Left cardiac atrium (tissue), 4 donors: ENCODE data around the gene RAD51B. TPM values are rescaled to one million over a fixed set of nuclear protein-coding genes. Genes with fewer than 3 reads are reported as not detected.

Source experiments
- ATAC-seq, 2 donors: fragments of 200-7000 bp; cut with Tn5 transposase; one replicate each; pipeline ENCODE4 v1.9.1; 2020; ENCODE audit warnings: mild to moderate bottlenecking in 2 of 2, moderate library complexity in 2 of 2
- DNase-seq: peaks from one replicate; pipeline ENCODE4 v3.0.0-alpha.2; 2020
- intact Hi-C, 2 donors: fragments of 100-400 bp; cut with DNase I; formaldehyde crosslinking; loops; one replicate each; pipeline versions ENCODE4 v1.14.1 to v1.15.1; 2022 to 2023
- total RNA-seq, 2 donors: library from RNA; stranded (reverse); fragmentation: NEBNext Ultra II Directional; extraction: Animal tissue kit (Norgen Biotek cat#: 25700); gene quantifications; one replicate each; pipeline ENCODE4 v1.2.1, GENCODE V29; 2021
- donor health status: DM: no; HTN: yes; CAD: no.
- donor health status: DM: no; HTN: yes; CAD: no; lungs with severe emphysema.
- donor health status: DM: yes; HTN: yes; CAD: no.
- donor health status: Dilated cardiomyopathy.

Gene RAD51B
- total RNA-seq, 2 donors from 2014 or later = 4.4 to 6.6 TPM

DNA sequence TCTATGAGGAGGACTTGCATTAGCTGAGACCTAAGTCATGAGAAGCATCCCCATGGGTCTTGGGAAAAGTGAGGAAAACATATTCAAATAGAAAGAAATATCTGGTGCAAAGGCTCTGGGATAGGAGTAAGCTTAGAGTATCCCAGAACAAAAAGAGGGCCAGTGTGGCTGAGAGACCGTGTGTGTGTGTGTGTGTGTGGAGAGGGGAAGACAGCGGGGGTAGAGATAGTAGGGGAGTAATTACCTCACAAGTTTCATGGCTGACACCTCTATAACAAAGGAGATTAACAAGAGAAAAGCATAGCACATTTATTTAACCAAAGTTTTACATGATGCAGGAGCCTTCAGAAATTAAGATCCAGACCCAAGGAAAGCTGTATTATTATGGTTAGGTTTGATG is 440.5 kb downstream of the RAD51B start:
- DNase-seq = no peak
- ATAC-seq = no peak
- intact Hi-C loops = no loop called here

DNA sequence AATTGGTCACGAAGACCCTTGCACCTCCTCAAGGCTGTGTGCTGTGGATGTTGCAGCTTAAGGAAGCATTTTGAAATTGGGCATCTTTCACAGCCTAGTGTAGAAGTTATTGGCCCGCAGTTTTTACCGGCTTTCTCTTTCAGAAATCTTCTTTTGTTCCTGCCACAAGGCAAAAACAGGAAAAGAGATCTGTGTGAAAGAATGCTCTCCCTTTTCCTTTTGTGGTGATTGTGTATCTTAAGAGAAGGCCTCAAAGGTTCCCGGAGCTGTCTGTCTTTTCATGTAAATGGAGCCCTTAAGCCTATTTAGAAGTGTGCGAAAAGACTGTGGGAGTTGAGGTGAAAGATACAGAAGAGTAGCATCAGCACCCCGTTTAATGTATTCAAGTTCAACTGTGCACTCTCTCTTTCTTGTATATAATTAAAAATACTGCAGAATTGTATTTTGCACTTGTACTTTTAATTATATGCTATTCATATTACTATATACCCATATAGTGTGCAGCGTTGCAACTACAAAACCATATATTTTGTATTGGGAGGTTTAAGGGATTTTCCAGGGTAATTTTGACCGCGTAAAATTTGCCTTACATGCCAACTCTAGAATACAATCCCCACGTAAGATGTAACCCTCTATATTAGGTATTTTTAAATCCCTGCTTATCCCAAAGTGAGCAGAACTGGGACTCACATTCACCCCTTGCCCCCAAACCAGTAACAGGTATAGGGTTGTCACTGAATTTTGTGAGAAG is 441.7 kb downstream of the RAD51B start:
- intact Hi-C loops = no loop called here
- no peak for DNase-seq

DNA sequence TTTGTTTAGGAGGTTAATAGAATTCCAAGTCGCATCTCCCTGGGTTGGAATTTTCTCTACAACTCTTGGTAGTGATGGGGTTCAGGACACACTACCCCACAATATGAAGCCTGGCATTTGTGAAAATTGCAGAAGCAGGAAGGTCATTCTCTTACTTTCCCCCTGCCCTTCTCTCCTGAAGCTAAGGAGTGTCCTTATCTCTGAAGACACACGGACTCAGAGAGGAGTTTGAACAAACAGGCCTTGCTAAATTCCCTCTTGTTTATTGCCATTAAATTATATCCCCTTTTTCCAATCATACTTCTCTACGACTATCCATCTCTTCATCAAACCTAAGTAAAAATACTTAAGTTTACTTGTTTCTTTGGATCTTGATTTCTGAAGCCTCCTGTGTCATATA is 443.0 kb downstream of the RAD51B start:
- DNase-seq (no peak), ATAC-seq (no peak)
- intact Hi-C loops = no loop called here

More for the DNA sequence above, 441.7 kb downstream of the RAD51B start:
- no peak for ATAC-seq

DNA sequence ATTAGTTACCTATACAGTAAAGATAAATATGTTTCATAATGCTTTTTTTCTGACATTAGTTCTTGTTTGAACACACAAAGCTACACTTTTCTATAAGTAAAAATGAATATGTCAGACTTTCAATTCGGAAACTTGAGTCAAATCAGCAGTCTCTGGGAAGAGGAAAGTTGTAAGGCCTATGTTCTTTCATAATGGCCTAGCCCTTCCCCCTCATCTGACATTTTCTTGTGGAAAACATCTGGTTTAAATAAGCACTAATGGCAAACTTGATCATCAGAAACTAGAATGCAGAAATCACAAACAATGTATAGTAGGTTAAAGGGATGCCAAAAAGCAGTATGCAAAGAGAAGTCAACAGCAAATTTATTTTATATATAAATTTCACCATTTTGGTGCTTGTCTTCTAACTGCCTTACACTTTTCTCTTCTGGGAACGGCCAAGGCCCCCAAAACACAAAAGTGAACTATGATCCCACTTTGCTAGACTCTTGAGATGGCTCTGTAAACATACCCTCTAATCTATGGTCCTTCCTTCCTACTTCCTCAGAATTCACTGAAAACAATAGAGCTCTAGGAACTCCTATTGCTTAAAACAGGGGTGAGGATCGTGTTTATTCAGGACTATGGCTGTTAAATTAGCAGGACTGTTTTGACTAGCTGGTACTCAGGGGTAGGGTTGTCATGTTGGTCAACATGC is 444.1 kb downstream of the RAD51B start:
- no peak for DNase-seq
- intact Hi-C loops = no loop called here
- ATAC-seq = no peak

DNA sequence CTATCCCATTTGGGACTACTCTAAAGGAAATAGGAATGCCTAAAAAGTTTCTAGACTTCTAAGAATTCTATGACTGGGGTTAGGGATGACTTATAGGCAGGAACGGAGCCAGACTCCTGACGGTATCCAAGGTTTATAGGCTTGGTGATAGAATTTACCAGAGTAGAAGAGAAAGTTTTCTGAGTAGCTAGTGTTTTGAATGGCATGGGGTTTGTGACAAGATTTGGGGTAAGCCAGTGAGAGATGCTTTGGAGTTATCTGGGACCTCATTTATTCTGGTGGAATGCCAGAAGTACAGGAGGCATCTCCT is 444.6 kb downstream of the RAD51B start:
- intact Hi-C loops = no loop called here

DNA sequence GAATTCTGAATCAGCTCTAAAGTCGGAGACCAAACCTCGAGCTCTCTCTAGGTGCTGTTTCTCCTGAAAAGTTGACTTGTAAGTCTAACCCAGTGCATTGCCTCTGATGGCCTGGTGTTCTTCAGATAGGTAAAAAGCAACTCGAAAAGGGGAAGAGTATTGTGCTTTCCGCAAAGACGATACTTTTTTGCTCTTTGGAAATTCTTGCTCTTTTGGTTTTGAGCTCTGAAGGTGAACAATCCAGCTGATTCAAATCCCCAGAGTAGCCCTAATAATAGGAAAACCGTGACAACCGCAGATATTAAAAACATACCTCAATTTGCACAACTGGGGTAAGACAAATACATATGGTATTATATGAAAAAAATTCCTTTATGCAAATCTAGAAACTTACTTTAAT is 447.4 kb downstream of the RAD51B start:
- ATAC-seq (no peak), DNase-seq (no peak)
- intact Hi-C loops = no loop called here

More for the DNA sequence above, 444.6 kb downstream of the RAD51B start:
- ATAC-seq = no peak
- no peak for DNase-seq

DNA sequence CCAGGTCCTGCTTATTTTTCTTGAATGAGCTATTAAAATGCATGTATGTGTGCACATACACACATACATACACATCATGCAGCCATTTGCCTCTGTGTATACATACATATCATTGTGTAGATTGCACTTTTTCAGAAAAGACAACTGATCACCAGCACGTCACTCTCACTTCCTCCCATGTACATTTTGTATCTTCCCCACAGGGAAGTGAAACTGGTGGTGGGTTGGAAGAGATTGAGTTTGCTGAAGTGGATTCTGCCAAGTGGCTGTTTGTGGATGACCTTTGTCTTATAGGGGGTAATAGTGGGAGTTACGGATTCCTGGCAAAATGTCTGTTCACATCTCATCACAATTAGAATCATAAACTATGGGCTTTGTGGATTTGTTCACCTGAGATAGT is 448.6 kb downstream of the RAD51B start:
- ATAC-seq (peak; percentile 51 to 64), DNase-seq (no peak)
- intact Hi-C loops = no loop called here

DNA sequence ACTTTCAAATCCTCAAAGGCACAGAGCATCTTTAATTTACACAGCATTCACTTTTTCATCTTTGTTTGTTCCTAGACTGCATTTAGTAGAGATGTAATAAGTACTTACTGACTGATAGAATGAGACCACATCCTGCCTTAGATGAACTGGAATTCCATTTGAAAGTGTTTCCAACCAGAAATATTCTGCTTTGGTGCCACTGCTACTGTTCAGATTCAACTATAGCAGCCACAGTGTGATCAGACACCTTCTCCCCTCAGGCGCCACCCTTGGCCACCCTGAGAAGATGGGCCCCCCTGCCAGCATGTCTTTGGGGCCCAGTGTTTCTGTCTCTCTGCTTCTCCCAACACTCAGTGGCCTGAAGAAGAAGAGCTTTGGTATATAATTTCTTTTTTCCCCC is 449.1 kb downstream of the RAD51B start:
- intact Hi-C loops = no loop called here
- ATAC-seq (no peak), DNase-seq (no peak)

DNA sequence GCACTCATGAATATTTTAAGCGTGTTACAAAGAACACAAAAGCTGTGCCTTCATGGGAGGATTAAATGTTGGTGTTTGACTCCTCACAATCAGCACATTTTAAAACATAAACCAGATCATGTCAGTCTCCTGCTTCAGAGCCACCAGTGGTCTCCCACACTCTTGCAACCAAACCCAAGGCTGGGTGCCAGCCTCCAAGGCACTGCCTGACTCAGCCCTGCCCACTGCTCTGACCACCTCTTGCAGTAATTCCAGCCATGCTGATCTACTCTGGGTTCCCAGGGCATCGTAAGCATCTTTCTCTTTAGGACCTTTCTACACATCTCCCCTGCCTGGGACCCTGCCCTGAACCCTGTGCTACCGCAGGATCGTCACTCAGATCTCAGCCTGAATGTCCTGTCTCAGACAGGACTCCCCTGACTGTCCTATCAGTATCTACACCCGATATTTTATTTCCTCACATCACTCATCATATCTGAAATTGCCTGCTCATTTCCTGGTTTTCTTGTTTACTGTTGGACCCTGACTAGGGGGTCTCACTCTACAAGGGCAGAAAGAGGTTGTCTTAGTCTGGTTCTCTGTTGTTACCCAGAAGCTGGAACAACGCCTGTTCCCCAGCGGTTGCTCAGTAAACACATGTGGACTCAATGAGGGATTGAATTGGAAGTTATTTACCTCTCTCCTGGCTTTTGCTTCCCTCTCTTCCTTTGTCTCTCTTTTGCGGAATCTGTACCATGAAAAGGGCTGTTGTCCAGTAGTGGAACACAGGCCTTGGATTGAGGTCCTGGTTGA is 449.8 kb downstream of the RAD51B start:
- peak in 1 of 2 donors; percentile 20 for ATAC-seq
- DNase-seq = no peak
- intact Hi-C loops = no loop called here

DNA sequence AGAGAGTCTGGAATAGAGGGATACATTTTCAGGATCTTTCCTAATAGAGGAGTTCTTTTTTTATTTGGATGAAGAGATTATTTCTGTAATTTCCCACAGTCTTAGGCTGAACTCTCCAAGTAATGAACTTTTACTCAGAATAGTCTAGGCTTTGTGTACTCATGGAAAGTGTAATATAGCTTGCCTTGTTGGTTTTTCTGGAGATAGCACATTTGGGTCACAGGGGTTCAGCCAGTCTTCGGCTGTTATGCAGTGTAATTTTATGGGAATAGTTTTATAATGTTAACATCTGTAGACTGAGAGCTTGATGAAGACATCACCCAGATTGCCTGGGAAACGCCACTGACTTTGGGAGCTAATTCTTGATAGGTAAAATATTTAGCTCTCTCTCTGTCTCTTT is 450.8 kb downstream of the RAD51B start:
- ATAC-seq (peak in 1 of 2 donors; percentile 57), DNase-seq (no peak)
- intact Hi-C loops = no loop called here

DNA sequence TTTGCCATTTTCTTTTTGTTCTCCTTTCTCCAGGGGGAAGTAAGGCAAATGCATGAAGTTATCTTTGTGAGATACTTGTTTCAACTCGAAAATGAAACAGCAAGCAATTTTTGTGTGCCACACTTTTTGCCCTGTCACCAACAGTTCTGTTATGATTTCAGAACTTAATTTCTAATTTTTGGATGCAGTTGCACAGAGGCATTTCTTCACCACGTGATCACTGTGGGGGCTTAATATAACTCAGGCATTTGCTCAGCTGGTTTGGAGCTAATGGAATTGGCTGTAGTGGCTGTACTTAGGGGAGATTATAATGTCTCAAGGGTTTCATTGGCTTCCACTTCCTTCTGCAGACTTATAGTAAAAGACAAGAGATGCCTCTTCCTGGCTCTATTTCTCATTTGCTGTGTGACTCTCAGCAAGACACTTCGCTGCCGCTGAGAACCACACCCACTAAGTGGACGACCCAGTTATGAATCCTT is 452.4 kb downstream of the RAD51B start:
- intact Hi-C loops = no loop called here
- DNase-seq = no peak

DNA sequence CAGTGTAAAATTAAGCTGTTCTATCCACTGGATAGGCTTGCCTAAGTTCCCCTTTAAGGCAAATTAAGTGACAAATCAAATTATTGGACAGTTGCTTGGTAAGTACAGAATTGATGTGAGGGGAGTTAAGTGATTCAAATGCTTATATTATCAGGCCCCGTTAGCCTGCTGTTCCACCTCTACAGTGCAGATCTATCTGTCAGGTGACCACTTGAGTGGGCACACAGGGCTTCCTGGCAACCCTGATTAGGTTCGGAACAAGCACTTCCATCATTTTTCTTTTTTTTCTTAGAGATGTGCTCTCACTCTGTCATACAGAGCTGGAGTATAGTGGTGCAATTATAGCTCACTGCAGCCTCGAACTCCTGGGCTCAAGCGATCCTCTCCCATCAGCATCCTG is 453.8 kb downstream of the RAD51B start:
- ATAC-seq = no peak
- no peak for DNase-seq
- intact Hi-C loops = no loop called here

More for the DNA sequence above, 452.4 kb downstream of the RAD51B start:
- ATAC-seq = peak; percentile 50 to 72

DNA sequence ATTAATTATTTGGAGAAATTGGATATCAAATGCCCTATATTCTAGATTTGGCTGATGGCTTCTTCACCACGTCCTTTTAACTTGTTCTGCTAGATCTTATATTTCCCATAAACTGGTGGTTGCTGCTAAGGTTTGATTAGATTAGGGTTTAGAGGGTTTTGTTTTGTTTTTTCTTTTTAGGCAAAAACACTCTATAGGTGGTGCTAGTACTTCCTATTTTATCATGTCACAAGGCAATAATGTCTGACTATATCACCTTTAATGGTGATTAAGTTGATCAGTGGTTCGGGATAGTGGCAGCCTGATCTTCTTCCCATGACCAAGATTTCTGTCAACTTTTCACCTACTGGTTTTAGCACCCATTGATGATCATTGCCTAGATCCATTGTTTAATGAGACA is 455.1 kb downstream of the RAD51B start:
- DNase-seq = no peak
- intact Hi-C loops = no loop called here
- no peak for ATAC-seq

DNA sequence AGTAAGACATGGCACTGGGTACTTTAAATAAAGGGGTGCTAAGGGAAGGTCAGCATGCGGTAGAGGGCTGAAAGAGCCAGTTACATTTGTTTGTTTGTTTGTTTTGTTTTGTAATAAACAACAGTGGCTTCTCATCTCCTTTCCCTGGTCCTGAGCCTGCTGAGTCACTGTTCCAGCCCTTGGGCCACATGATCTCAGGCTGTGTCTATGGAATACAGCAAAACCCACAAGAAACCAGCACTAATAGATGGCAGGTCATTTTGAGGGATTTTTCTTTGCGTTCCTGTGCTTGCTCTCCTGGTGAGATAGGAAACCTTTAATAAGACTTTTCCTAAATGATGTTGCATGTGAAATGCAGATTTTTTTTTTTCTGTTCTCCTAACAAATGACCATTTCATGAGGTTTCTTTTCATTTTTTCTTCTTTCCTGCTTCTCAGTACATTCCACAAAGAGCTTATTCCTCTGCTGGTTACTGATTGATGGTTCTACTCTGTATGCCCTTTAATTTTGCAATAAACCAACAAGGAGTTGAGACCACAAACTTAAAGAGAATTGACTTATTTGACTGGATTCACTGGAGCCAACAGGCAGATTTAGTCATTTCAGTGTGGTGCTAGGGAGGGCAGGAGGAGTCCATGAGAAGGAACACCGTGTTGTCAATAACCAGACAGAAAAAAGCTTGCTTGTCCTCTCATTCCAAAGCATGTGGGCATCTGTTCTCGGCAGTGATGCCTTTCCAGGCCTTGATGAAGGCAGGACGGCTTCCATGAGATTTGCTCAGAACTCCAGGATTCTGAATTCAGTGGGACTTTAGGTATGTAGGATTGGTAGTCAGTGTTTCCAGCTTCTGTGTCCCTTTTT is 459.2 kb downstream of the RAD51B start:
- intact Hi-C loops = no loop called here
- DNase-seq (no peak), ATAC-seq (peak in 1 of 2 donors; percentile 43)

DNA sequence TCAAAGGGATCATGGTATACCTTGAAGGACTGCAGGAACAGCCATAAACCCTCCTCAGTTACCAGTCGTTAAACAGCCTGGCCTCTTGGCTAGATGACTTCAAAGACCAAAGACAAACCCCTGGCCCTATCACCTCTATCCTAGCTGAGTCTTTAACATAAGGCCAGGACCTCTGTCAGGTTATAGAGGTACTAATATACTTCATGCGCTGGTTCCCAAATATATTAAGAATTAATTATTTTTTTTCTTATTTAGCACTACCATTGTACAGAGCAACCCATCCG is 459.8 kb downstream of the RAD51B start:
- ATAC-seq (no peak), DNase-seq (no peak)
- intact Hi-C loops = no loop called here

DNA sequence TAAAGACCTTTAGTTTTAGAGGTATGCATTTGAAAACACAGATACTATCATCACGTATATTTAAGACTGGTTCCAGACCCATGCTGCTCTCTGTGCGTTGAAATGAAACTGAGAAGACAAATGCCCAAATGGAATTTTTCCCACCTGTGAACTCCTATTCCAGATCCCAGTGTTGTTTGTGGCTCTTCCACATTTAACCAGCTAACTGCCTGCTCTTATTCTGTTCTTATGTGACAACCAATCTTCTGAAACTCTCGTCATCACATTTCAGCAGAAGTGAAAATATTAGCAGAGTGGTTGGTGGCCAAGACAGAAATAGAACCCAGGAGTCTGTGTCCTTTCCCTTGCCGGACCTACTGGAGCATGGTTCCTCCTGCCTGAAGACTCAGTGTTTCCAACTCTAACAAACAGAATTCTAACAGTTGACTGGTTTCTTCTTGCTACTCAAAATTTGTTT is 460.2 kb downstream of the RAD51B start:
- no peak for ATAC-seq
- intact Hi-C loops = no loop called here
- no peak for DNase-seq

DNA sequence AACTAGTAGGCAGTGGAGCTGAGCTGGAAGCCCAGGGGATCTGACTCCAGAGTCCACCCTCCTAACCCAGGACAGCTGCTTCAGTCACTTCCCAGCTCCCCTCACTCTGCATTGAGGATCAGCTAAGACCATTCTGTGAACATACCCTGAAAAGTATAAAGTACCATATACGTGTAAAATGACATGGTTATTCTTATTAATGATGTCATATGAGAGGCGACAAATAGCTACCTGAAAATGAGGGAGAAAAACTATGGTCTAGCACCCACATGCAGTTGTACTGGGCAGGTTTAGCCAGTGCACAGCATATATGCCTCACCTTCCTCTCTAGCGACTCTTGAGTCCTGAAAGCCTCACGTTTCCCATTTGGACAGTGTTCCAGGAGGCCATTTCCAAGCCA is 461.9 kb downstream of the RAD51B start:
- DNase-seq = no peak
- intact Hi-C loops = no loop called here
- ATAC-seq = no peak

DNA sequence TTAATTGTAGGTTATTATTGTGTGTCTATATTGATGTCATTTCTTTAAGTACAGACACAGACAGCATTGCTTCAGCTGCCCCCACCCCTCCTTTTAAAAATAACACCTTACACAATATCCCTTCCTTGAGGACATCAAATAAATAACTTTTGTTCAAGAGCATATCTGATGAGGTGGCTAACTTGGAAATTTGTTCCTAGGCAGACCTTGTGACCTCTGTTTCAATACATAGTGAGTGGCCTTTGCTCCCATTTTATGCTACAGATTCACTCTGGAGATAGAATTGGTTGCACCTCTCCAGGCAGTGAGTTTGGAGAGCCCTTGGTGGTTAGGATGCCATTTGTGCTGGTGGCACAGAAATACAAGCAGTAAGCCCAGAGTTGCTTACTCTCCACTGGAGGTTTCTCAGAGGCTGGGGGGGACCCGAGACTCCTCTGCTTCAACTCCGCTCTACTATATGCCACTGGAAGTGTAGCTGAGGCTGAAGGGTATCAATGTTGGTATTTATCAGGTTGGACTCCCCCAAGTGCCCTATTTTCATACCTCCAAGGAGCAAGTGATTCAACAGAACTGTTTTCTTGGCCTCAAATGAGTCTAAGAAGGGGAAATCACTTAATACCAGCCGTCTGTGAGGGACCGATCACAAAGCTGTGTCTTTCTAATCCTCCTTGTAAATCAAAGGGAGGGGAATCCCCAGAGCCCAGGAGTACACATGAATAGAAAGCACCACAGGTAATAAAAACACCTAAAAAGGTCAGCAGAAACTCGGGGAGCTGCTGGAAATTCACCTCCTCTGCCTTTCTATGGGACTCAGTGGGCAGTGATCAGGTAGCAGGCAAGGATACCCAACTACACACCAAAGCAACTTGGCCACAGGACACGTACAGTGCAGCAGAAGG is 463.1 kb downstream of the RAD51B start:
- no peak for DNase-seq
- no peak for ATAC-seq
- intact Hi-C loops = no loop called here
